Lung (tissue), 12 donors: ENCODE results near the gene BAHD1. TPM values are rescaled to one million over a fixed set of nuclear protein-coding genes. Genes with fewer than 3 reads are reported as not detected.

Source experiments
- ATAC-seq: fragments of 200-7000 bp; cut with Tn5 transposase; one replicate; pipeline ENCODE4 v1.9.1; 2020; ENCODE audit warnings: moderate number of reproducible peaks; ENCODE audit not compliant: insufficient read depth, low FRiP score
- DNase-seq, 3 donors: peaks; one replicate each; pipeline ENCODE4 v3.0.0-alpha.2; 2013 to 2017
- H3K27ac ChIP-seq, 2 donors: one replicate each; pipeline ENCODE4 v1.5.1; 2013; ENCODE audit warnings: mild to moderate bottlenecking in 2 of 2, moderate library complexity in 2 of 2, control low read depth in 1 of 2, inconsistent platforms in 1 of 2, low read depth in 1 of 2, low read length in 1 of 2
- H3K27me3 ChIP-seq, 3 donors: one replicate each; pipeline ENCODE4 v1.5.1; 2013; ENCODE audit warnings: low read length in 2 of 3; ENCODE audit not compliant: control insufficient read depth in 3 of 3, insufficient read depth in 3 of 3
- H3K36me3 ChIP-seq, 4 donors: one replicate each; pipeline ENCODE4 v1.5.1; 2013; ENCODE audit warnings: low read length in 4 of 4, mild to moderate bottlenecking in 1 of 4, moderate library complexity in 1 of 4; ENCODE audit not compliant: control insufficient read depth in 4 of 4, insufficient read depth in 4 of 4
- H3K4me1 ChIP-seq, 5 donors: one replicate each; pipeline ENCODE4 v1.5.1; 2013; ENCODE audit warnings: low read length in 5 of 5, mild to moderate bottlenecking in 2 of 5, moderate library complexity in 1 of 5; ENCODE audit not compliant: control insufficient read depth in 5 of 5, insufficient read depth in 5 of 5
- H3K4me3 ChIP-seq: one replicate; pipeline ENCODE4 v1.5.1; 2013; ENCODE audit warnings: mild to moderate bottlenecking, control low read depth, moderate library complexity
- H3K9ac ChIP-seq, 2 donors: one replicate each; pipeline ENCODE4 v1.5.1; 2013; ENCODE audit warnings: low read length in 2 of 2, control low read depth in 1 of 2; ENCODE audit not compliant: insufficient read depth in 1 of 2
- H3K9me3 ChIP-seq, 4 donors: one replicate each; pipeline ENCODE4 v1.5.1; 2013; ENCODE audit warnings: low read length in 3 of 4, mild to moderate bottlenecking in 1 of 4, moderate library complexity in 1 of 4; ENCODE audit not compliant: control insufficient read depth in 4 of 4, insufficient read depth in 3 of 4
- CTCF ChIP-seq: IDR thresholded peaks from 2 replicates; pipeline ENCODE4 v1.5.1; 2012; ENCODE audit warnings: mild to moderate bottlenecking; ENCODE audit errors: control extremely low read depth, extremely low read depth
- WGBS, 2 donors: extraction: QIAGEN DNeasy Blood & Tissue Kit; methylation state at CpG; one replicate each; pipeline ENCODE4 v1.1.7; 2013; 5-methylcytosine and 5-hydroxymethylcytosine counted together
- polyA plus RNA-seq, 2 donors: library from polyadenylated mRNA; stranded (reverse); fragments of 200-250 nt; gene quantifications; one replicate each; pipeline ENCODE4 v1.2.1, GENCODE V29; 2013
- total RNA-seq, 2 donors: library from RNA; depleted of rRNA in 1 of 2; stranded (reverse); fragments of >200 nt in 1 of 2; gene quantifications; one replicate each; pipeline ENCODE4 v1.2.1, GENCODE V29; 2014 to 2021
- donor health status: control.
- donor health status: control.
- donor health status: Bipolar disorder and iron deficiency.
- donor health status: healthy.
- donor health status: DM: yes; HTN: yes; CAD: no.

BAHD1 gene
- total and polyA plus RNA-seq, 4 donors = 11.3 to 28.1 (median 13.7) TPM

- no peaks in the 10 kb centered on the region for H3K27me3 ChIP-seq
- H3K9ac ChIP-seq = no peak overlapping the region
- H3K9me3 ChIP-seq = no peaks in the 10 kb centered on the region
- DNase-seq (no peak), ATAC-seq (no peak)
- H3K4me1 ChIP-seq = peaks cover 3 to 22% (median 13%) of the 10 kb centered on the region in 5 donors
- WGBS, 2 donors = 95 to 96% methylated on average over 4 of the region's 4 CpGs
- H3K36me3 ChIP-seq = peaks cover 0 to 2% (median 0%) of the 10 kb centered on the region in 4 donors
- no peak overlapping the region for H3K4me3 ChIP-seq
- TF ChIP-seq CTCF = no peak
- no peak overlapping the region for H3K27ac ChIP-seq
Measured at GRCh38 chr15:40448354-40448753, 7.6 kb downstream of the BAHD1 start.

- Histone ChIP-seq H3K36me3 (peaks cover 0 to 2% (median 0%) of the 10 kb centered on the region in 4 donors), H3K27me3 (no peaks in the 10 kb centered on the region), H3K27ac (no peak overlapping the region), H3K4me3 (no peak overlapping the region), H3K4me1 (peaks cover 3 to 20% (median 13%) of the 10 kb centered on the region in 5 donors), H3K9me3 (no peaks in the 10 kb centered on the region), H3K9ac (no peak overlapping the region)
- ATAC-seq (no peak), DNase-seq (no peak)
- no peak for TF ChIP-seq CTCF
Measured at GRCh38 chr15:40449275-40449674, 8.5 kb downstream of the BAHD1 start.

GRCh38 chr15:40450047-40450446 is 9.3 kb downstream of the BAHD1 start:
- Histone ChIP-seq H3K27ac (no peak overlapping the region), H3K9me3 (no peaks in the 10 kb centered on the region), H3K4me1 (peaks cover 3 to 21% (median 8%) of the 10 kb centered on the region in 5 donors), H3K36me3 (peaks cover 0 to 2% (median 0%) of the 10 kb centered on the region in 4 donors), H3K27me3 (no peaks in the 10 kb centered on the region), H3K4me3 (no peak overlapping the region), H3K9ac (no peak overlapping the region)
- TF ChIP-seq CTCF = no peak
- DNase-seq (no peak), ATAC-seq (no peak)
- 91 to 93% methylated on average over 2 of the region's 2 CpGs for WGBS, 2 donors

DNA sequence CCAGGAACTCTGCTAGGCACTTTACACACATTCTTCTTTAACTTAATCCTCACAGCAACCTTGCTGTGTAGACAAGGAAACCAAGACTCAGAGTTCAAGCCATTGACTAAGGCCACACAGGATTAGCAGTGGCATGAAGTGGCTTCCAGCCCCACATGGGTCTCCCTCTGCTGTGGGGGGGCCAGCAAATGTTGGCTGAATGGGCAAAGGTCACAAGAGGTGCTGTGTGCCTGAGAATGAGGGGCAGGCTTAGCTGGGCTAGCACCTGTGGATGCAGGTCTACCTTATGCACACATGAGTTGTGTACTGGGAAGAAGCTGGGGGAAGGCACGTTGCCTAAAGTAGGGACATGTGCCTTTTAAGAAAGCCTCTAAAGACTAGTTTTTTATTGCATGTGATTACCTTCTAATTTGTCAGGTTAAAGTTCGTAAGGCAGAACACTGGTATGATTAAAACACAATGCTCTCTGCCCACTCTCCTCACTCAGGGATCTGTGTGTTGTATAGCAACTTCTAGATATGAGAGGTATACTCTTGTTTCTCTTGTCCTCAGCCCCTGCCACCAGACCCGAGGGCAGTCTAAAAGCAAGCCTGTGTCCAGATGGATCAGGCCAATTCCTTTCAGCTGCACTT is 10.9 kb downstream of the BAHD1 start:
- DNase-seq = no peak
- peaks cover 0 to 2% (median 0%) of the 10 kb centered on the region in 4 donors for H3K36me3 ChIP-seq
- no peaks in the 10 kb centered on the region for H3K9me3 ChIP-seq
- WGBS, 2 donors = 82 to 84% methylated on average over 3 of the region's 3 CpGs
- TF ChIP-seq CTCF = no peak
- ATAC-seq = no peak
- no peak overlapping the region for H3K4me3 ChIP-seq
- no peak overlapping the region for H3K27ac ChIP-seq
- no peaks in the 10 kb centered on the region for H3K27me3 ChIP-seq
- H3K4me1 ChIP-seq = peaks cover 0 to 30% (median 10%) of the 10 kb centered on the region in 5 donors
- no peak overlapping the region for H3K9ac ChIP-seq
